ENCODE results near the gene ALPL. TPM values are rescaled to one million over a fixed set of nuclear protein-coding genes. Genes with fewer than 3 reads are reported as not detected.

The ALPL gene
- total RNA-seq, 1 donor from 2014 or later: 11.7 TPM

DNA sequence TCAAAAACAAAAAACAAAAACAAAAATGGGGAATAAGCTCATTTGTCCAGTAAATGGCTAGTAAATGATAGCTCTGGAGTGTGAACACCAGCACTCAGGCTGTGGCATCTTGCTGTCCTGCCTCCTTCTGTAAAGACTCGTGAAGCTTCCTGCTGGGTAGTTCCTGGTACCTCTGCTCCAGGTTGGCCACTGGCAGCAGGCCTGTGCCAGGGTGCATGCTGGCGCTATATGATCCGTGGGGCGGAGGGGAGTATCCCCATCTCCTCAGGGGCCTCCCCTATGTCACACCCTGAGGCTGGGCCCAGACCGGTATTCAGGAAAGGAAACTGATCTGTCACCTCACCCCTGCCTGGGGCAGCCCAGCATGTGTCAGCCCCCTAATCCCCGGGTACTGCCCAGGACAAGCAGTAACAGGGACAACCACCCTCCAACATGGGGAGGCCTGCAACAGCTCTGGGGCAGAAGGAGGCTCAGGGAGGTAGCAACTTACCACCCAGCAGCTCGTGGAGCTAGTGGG lies 14.1 kb downstream of the ALPL start:
- H3K4me3 Mint-ChIP-seq (ENCODE audit: unreplicated experiment): no peak overlapping the region
- peaks cover 7% of the 10 kb centered on the region for H3K27me3 Mint-ChIP-seq (ENCODE audit: unreplicated experiment)
- no peaks in the 10 kb centered on the region for H3K9me3 Mint-ChIP-seq (ENCODE audit: unreplicated experiment)
- TF ChIP-seq, protein P1, sequence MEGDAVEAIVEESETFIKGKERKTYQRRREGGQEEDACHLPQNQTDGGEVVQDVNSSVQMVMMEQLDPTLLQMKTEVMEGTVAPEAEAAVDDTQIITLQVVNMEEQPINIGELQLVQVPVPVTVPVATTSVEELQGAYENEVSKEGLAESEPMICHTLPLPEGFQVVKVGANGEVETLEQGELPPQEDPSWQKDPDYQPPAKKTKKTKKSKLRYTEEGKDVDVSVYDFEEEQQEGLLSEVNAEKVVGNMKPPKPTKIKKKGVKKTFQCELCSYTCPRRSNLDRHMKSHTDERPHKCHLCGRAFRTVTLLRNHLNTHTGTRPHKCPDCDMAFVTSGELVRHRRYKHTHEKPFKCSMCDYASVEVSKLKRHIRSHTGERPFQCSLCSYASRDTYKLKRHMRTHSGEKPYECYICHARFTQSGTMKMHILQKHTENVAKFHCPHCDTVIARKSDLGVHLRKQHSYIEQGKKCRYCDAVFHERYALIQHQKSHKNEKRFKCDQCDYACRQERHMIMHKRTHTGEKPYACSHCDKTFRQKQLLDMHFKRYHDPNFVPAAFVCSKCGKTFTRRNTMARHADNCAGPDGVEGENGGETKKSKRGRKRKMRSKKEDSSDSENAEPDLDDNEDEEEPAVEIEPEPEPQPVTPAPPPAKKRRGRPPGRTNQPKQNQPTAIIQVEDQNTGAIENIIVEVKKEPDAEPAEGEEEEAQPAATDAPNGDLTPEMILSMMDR (IDR thresholded peaks at IDR 0.05; ENCODE audit: unreplicated experiment): no peak
- DNase-seq (ENCODE audit: low spot score): no peak
- no peak overlapping the region for H3K27ac Mint-ChIP-seq (ENCODE audit: unreplicated experiment)
- no peaks in the 10 kb centered on the region for H3K36me3 Mint-ChIP-seq (ENCODE audit: low read depth, unreplicated experiment)
- H3K4me1 Mint-ChIP-seq (ENCODE audit: unreplicated experiment): peaks cover 11% of the 10 kb centered on the region

DNA sequence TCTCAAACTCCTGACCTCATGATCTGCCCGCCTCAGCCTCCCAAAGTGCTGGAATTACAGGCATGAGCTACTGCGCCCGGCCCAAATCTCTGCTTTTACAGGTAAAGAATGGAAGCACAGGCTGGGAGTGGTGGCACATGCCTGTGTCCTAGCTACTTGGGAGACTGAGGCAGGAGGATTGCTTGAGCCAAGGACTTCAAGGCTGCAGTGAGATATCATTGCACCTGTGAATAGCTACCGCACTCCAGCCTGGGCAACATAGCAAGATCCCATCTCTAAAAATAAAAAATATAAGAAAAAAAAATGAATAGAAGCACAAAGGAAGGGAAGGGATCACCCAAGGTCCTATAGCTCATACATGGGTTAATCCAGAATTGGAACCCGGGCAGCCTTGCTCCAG lies 15.0 kb downstream of the ALPL start:
- H3K4me1 Mint-ChIP-seq (ENCODE audit: unreplicated experiment): peaks cover 11% of the 10 kb centered on the region
- H3K27ac Mint-ChIP-seq (ENCODE audit: unreplicated experiment): peak overlapping the region; percentile 85
- no peaks in the 10 kb centered on the region for H3K9me3 Mint-ChIP-seq (ENCODE audit: unreplicated experiment)
- DNase-seq (ENCODE audit: low spot score): no peak
- peaks cover 7% of the 10 kb centered on the region for H3K27me3 Mint-ChIP-seq (ENCODE audit: unreplicated experiment)
- H3K4me3 Mint-ChIP-seq (ENCODE audit: unreplicated experiment): no peak overlapping the region
- TF ChIP-seq, protein P1 (IDR thresholded peaks at IDR 0.05; ENCODE audit: unreplicated experiment): no peak
- no peaks in the 10 kb centered on the region for H3K36me3 Mint-ChIP-seq (ENCODE audit: low read depth, unreplicated experiment)

DNA sequence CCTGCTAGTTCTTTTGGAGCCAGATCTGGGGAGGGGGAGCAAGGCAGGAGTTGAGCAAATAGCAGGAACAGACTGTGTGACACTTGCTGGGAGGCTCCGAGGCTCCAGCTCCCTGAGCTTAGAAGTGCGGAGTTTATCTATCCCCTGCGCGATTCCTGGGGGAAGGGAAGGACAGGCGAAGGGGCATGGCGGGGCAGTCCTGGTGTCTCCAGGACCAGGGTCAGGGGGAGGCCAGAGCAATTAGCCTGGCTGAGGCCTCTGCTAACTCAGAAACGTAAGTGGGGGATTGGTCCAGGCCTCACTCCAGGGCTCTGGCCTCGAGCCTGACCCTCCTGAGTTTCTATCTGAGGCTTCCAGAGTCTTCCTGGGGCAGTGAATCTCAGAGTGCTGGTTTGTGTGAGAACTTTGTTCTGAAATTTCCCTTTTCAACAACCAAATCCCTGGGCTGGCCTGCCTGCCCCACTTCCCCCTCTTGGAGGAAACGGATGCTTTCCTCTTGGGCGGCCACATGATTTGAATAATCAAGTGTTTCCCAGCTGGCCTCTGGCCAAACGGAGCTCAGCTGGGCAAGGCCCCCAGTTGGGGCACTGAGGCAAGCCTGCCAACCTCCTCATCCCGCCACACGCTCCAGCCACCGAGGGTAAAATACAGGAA lies 15.6 kb downstream of the ALPL start:
- H3K27me3 Mint-ChIP-seq (ENCODE audit: unreplicated experiment): peaks cover 7% of the 10 kb centered on the region
- H3K27ac Mint-ChIP-seq (ENCODE audit: unreplicated experiment): peak overlapping the region; percentile 85
- TF ChIP-seq, protein P1 (IDR thresholded peaks at IDR 0.05; ENCODE audit: unreplicated experiment): no peak
- no peaks in the 10 kb centered on the region for H3K9me3 Mint-ChIP-seq (ENCODE audit: unreplicated experiment)
- peak; percentile 14 for DNase-seq (ENCODE audit: low spot score)
- H3K4me3 Mint-ChIP-seq (ENCODE audit: unreplicated experiment): no peak overlapping the region
- H3K4me1 Mint-ChIP-seq (ENCODE audit: unreplicated experiment): peaks cover 11% of the 10 kb centered on the region
- no peaks in the 10 kb centered on the region for H3K36me3 Mint-ChIP-seq (ENCODE audit: low read depth, unreplicated experiment)

- TF ChIP-seq, protein P1 (IDR thresholded peaks at IDR 0.05; ENCODE audit: unreplicated experiment): no peak
- Mint-ChIP-seq H3K4me3 (ENCODE audit: unreplicated experiment) (no peak overlapping the region), H3K9me3 (ENCODE audit: unreplicated experiment) (no peaks in the 10 kb centered on the region), H3K27ac (ENCODE audit: unreplicated experiment) (peak overlapping the region; percentile 67), H3K36me3 (ENCODE audit: low read depth, unreplicated experiment) (no peaks in the 10 kb centered on the region), H3K4me1 (ENCODE audit: unreplicated experiment) (peaks cover 11% of the 10 kb centered on the region), H3K27me3 (ENCODE audit: unreplicated experiment) (peaks cover 7% of the 10 kb centered on the region)
- DNase-seq (ENCODE audit: low spot score): no peak
These were observed 16.1 kb downstream of the ALPL start for GRCh38 chr1:21525340-21525717.

DNA sequence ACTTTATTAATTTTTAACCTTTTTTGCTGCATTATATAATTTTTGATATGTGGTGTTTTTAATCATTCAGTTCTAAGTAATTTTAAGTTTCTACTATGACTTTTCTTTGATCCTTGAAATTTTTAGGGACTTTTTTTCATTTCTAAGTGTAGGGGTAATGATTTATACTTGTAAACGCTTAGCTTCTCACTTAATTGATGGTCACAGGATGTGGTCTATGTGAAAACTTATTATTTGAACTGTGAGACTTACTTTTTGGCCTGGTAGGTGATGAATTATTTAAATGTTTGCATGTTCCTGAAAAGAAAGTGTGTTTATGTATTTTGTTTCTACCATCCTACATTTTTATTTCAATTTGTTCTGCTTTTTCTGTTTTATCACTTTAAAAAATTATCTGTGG lies 17.2 kb downstream of the ALPL start:
- peaks cover 5% of the 10 kb centered on the region for H3K27me3 Mint-ChIP-seq (ENCODE audit: unreplicated experiment)
- no peak overlapping the region for H3K4me3 Mint-ChIP-seq (ENCODE audit: unreplicated experiment)
- no peaks in the 10 kb centered on the region for H3K36me3 Mint-ChIP-seq (ENCODE audit: low read depth, unreplicated experiment)
- DNase-seq (ENCODE audit: low spot score): no peak
- TF ChIP-seq, protein P1 (IDR thresholded peaks at IDR 0.05; ENCODE audit: unreplicated experiment): no peak
- H3K9me3 Mint-ChIP-seq (ENCODE audit: unreplicated experiment): no peaks in the 10 kb centered on the region
- no peak overlapping the region for H3K27ac Mint-ChIP-seq (ENCODE audit: unreplicated experiment)
- peaks cover 11% of the 10 kb centered on the region for H3K4me1 Mint-ChIP-seq (ENCODE audit: unreplicated experiment)
